Trophoblast cell (in vitro differentiated cells and primary cell): ENCODE measurements around the gene CFAP157.

Experiments
- DNase-seq, 2 donors: peaks; one replicate each; pipeline ENCODE4 v3.0.0-alpha.2; 2016
- H2AFZ ChIP-seq: 2 replicates; pipeline ENCODE4 v1.6.1; 2013; ENCODE audit warnings: low read length, moderate library complexity, mild to moderate bottlenecking; ENCODE audit not compliant: insufficient read depth, poor library complexity
- H2AK5ac ChIP-seq: 2 replicates; pipeline ENCODE4 v1.6.1; 2013; ENCODE audit warnings: mild to moderate bottlenecking, low read length
- H2BK120ac ChIP-seq: 2 replicates; pipeline ENCODE4 v1.6.1; 2013; ENCODE audit warnings: low read length, mild to moderate bottlenecking, moderate library complexity; ENCODE audit not compliant: insufficient read depth, poor library complexity
- H2BK12ac ChIP-seq: 2 replicates; pipeline ENCODE4 v1.6.1; 2013; ENCODE audit warnings: mild to moderate bottlenecking, low read length, moderate library complexity
- H2BK5ac ChIP-seq: 2 replicates; pipeline ENCODE4 v1.6.1; 2013; ENCODE audit warnings: low read length, low read depth, moderate library complexity, mild to moderate bottlenecking; ENCODE audit not compliant: poor library complexity
- H3K14ac ChIP-seq: 2 replicates; pipeline ENCODE4 v1.6.1; 2013; ENCODE audit warnings: mild to moderate bottlenecking, low read length
- H3K18ac ChIP-seq: 2 replicates; pipeline ENCODE4 v1.6.1; 2013; ENCODE audit warnings: mild to moderate bottlenecking, low read length
- H3K23ac ChIP-seq: 2 replicates; pipeline ENCODE4 v1.6.1; 2013; ENCODE audit warnings: low read length
- H3K27ac ChIP-seq: 2 replicates; pipeline ENCODE4 v1.5.1; 2013; ENCODE audit warnings: low read depth, mild to moderate bottlenecking, inconsistent platforms, low read length, moderate library complexity
- H3K27me3 ChIP-seq: 2 replicates; pipeline ENCODE4 v1.6.1; 2013; ENCODE audit warnings: inconsistent platforms, mild to moderate bottlenecking, low read length, moderate library complexity; ENCODE audit not compliant: insufficient read depth
- H3K36me3 ChIP-seq, 2 experiments: 1 replicate in 1 of 2; 2 replicates in 1 of 2; pipeline ENCODE4 v1.6.1; 2013; ENCODE audit warnings: low read length in 2 of 2, mild to moderate bottlenecking in 2 of 2, moderate library complexity in 1 of 2; ENCODE audit not compliant: insufficient read depth in 2 of 2, control insufficient read depth in 1 of 2
- H3K4ac ChIP-seq: 2 replicates; pipeline ENCODE4 v1.6.1; 2013; ENCODE audit warnings: low read depth, mild to moderate bottlenecking, low read length, moderate library complexity
- H3K4me1 ChIP-seq, 2 experiments: 1 replicate in 1 of 2; 2 replicates in 1 of 2; pipeline ENCODE4 v1.6.1; 2013; ENCODE audit warnings: low read length in 2 of 2, mild to moderate bottlenecking in 2 of 2, moderate library complexity in 1 of 2; ENCODE audit not compliant: insufficient read depth in 2 of 2, control insufficient read depth in 1 of 2
- H3K4me2 ChIP-seq: 2 replicates; pipeline ENCODE4 v1.6.1; 2013; ENCODE audit warnings: inconsistent platforms, mild to moderate bottlenecking, low read length, moderate library complexity
- H3K4me3 ChIP-seq: 2 replicates; pipeline ENCODE4 v1.5.1; 2013; ENCODE audit warnings: mild to moderate bottlenecking, low read depth, low read length, inconsistent platforms
- H3K79me1 ChIP-seq: one replicate; pipeline ENCODE4 v1.6.1; 2013; ENCODE audit warnings: low read length
- H3K79me2 ChIP-seq: 2 replicates; pipeline ENCODE4 v1.6.1; 2013; ENCODE audit warnings: low read length, mild to moderate bottlenecking; ENCODE audit not compliant: control insufficient read depth, insufficient read depth, poor library complexity
- H3K9ac ChIP-seq: 2 replicates; pipeline ENCODE4 v1.6.1; 2013; ENCODE audit warnings: mild to moderate bottlenecking, low read length
- H3K9me3 ChIP-seq: 2 replicates; pipeline ENCODE4 v1.6.1; 2013; ENCODE audit warnings: low read depth, mild to moderate bottlenecking, control low read depth, inconsistent platforms, low read length; ENCODE audit not compliant: insufficient read depth
- H4K12ac ChIP-seq: 2 replicates; pipeline ENCODE4 v1.6.1; 2013; ENCODE audit warnings: low read depth, mild to moderate bottlenecking, low read length, moderate library complexity
- H4K8ac ChIP-seq: 2 replicates; pipeline ENCODE4 v1.6.1; 2013; ENCODE audit warnings: low read depth, mild to moderate bottlenecking, low read length, moderate library complexity
- H4K91ac ChIP-seq: one replicate; pipeline ENCODE4 v1.6.1; 2013; ENCODE audit warnings: low read depth, mild to moderate bottlenecking, low read length, moderate library complexity
- WGBS: extraction: QIAGEN DNeasy Blood & Tissue Kit; methylation state at CpG from one replicate; pipeline ENCODE4 v1.1.7; 2013; ENCODE audit warnings: missing lambda C conversion rate; ENCODE audit not compliant: insufficient read length, insufficient coverage; ENCODE audit errors: extremely low coverage; 5-methylcytosine and 5-hydroxymethylcytosine counted together

CFAP157 gene

GRCh38 chr9:127724012-127724411 is 17.2 kb downstream of the CFAP157 start:
- Histone ChIP-seq H3K27me3 (no peaks in the 10 kb centered on the region), H3K4me3 (no peak overlapping the region), H3K14ac (no peak overlapping the region), H3K9me3 (peaks cover 2% of the 10 kb centered on the region), H4K12ac (no peak overlapping the region), H2BK120ac (no peak overlapping the region), H3K18ac (no peak overlapping the region), H3K79me2 (no peaks in the 10 kb centered on the region), H2BK12ac (no peak overlapping the region), H3K4me1 (no peaks in the 10 kb centered on the region), H4K8ac (no peak overlapping the region), H2BK5ac (no peak overlapping the region), H3K9ac (no peak overlapping the region), H4K91ac (no peak overlapping the region), H3K27ac (no peak overlapping the region), H2AFZ (no peak overlapping the region), H3K36me3 (no peaks in the 10 kb centered on the region), H3K79me1 (no peaks in the 10 kb centered on the region), H3K23ac (no peak overlapping the region), H3K4ac (no peak overlapping the region), H2AK5ac (no peak overlapping the region), H3K4me2 (no peak overlapping the region)
- WGBS, result no CpG with 5 or more reads among the region's 23 CpGs
- no peak for DNase-seq

- H3K4me2 ChIP-seq, result no peak overlapping the region
- WGBS, result no CpG with 5 or more reads among the region's 8 CpGs
- no peak overlapping the region for H2BK5ac ChIP-seq
- no peak overlapping the region for H2AFZ ChIP-seq
- no peak overlapping the region for H3K4me3 ChIP-seq
- H3K36me3 ChIP-seq, result no peaks in the 10 kb centered on the region
- no peak overlapping the region for H4K8ac ChIP-seq
- H2AK5ac ChIP-seq, result no peak overlapping the region
- no peak overlapping the region for H2BK12ac ChIP-seq
- no peak overlapping the region for H2BK120ac ChIP-seq
- H3K4me1 ChIP-seq, result no peaks in the 10 kb centered on the region
- no peak overlapping the region for H3K9ac ChIP-seq
- no peak overlapping the region for H3K27ac ChIP-seq
- no peak overlapping the region for H3K14ac ChIP-seq
- peaks cover 2% of the 10 kb centered on the region for H3K9me3 ChIP-seq
- no peaks in the 10 kb centered on the region for H3K27me3 ChIP-seq
- H3K79me2 ChIP-seq, result no peaks in the 10 kb centered on the region
- H4K91ac ChIP-seq, result no peak overlapping the region
- H3K18ac ChIP-seq, result no peak overlapping the region
- no peak for DNase-seq
- H4K12ac ChIP-seq, result no peak overlapping the region
- H3K79me1 ChIP-seq, result no peaks in the 10 kb centered on the region
- H3K4ac ChIP-seq, result no peak overlapping the region
- no peak overlapping the region for H3K23ac ChIP-seq
Measured at GRCh38 chr9:127726871-127727270, 20.1 kb downstream of the CFAP157 start.

- H3K9me3 ChIP-seq, result peaks cover 2% of the 10 kb centered on the region
- no peak overlapping the region for H2AFZ ChIP-seq
- no peak overlapping the region for H2AK5ac ChIP-seq
- H3K4me3 ChIP-seq, result no peak overlapping the region
- no CpG with 5 or more reads among the region's 8 CpGs for WGBS
- H3K4me2 ChIP-seq, result no peak overlapping the region
- H3K27me3 ChIP-seq, result no peaks in the 10 kb centered on the region
- H4K91ac ChIP-seq, result no peak overlapping the region
- no peaks in the 10 kb centered on the region for H3K36me3 ChIP-seq
- no peak overlapping the region for H4K8ac ChIP-seq
- no peak overlapping the region for H2BK120ac ChIP-seq
- no peaks in the 10 kb centered on the region for H3K79me1 ChIP-seq
- no peak overlapping the region for H3K23ac ChIP-seq
- H3K4me1 ChIP-seq, result no peaks in the 10 kb centered on the region
- H3K4ac ChIP-seq, result no peak overlapping the region
- no peak overlapping the region for H4K12ac ChIP-seq
- no peak overlapping the region for H3K18ac ChIP-seq
- no peak overlapping the region for H3K27ac ChIP-seq
- no peak for DNase-seq
- no peak overlapping the region for H2BK12ac ChIP-seq
- no peak overlapping the region for H3K14ac ChIP-seq
- H2BK5ac ChIP-seq, result no peak overlapping the region
- no peaks in the 10 kb centered on the region for H3K79me2 ChIP-seq
- no peak overlapping the region for H3K9ac ChIP-seq
Measured at GRCh38 chr9:127728808-127729207, 22.0 kb downstream of the CFAP157 start.

GRCh38 chr9:127729522-127730256 is 22.9 kb downstream of the CFAP157 start:
- no peaks in the 10 kb centered on the region for H3K36me3 ChIP-seq
- peaks cover 2% of the 10 kb centered on the region for H3K79me1 ChIP-seq
- H3K18ac ChIP-seq, result no peak overlapping the region
- no peak overlapping the region for H3K4me2 ChIP-seq
- DNase-seq, result no peak
- H3K4ac ChIP-seq, result no peak overlapping the region
- no CpG with 5 or more reads among the region's 18 CpGs for WGBS
- H4K91ac ChIP-seq, result no peak overlapping the region
- H2AK5ac ChIP-seq, result no peak overlapping the region
- no peak overlapping the region for H4K12ac ChIP-seq
- no peak overlapping the region for H3K9ac ChIP-seq
- H3K23ac ChIP-seq, result no peak overlapping the region
- H2BK12ac ChIP-seq, result no peak overlapping the region
- H3K14ac ChIP-seq, result no peak overlapping the region
- no peak overlapping the region for H2BK120ac ChIP-seq
- H3K27me3 ChIP-seq, result no peaks in the 10 kb centered on the region
- H2AFZ ChIP-seq, result no peak overlapping the region
- no peaks in the 10 kb centered on the region for H3K79me2 ChIP-seq
- no peak overlapping the region for H2BK5ac ChIP-seq
- no peak overlapping the region for H3K27ac ChIP-seq
- H4K8ac ChIP-seq, result no peak overlapping the region
- H3K4me1 ChIP-seq, result peaks cover 4 to 5% of the 10 kb centered on the region in 2 experiments
- no peak overlapping the region for H3K4me3 ChIP-seq
- H3K9me3 ChIP-seq, result peaks cover 2% of the 10 kb centered on the region
